Thyroid gland (tissue), 4 donors: Measurements from ENCODE around the gene TNFSF8. TPM values are rescaled to one million over a fixed set of nuclear protein-coding genes. Genes with fewer than 3 reads are reported as not detected.

Experiments
- DNase-seq, 2 donors: peaks; one replicate each; pipeline ENCODE4 v3.0.0-alpha.2; 2019
- H3K27ac ChIP-seq, 3 donors: fragments of 200-600 bp; sonication (generic); 1 replicate in 2 of 3; 2 replicates in 1 of 3; pipeline ENCODE4 v1.5.1; 2016 to 2019; ENCODE audit warnings: mild to moderate bottlenecking in 1 of 3, moderate library complexity in 1 of 3
- H3K27me3 ChIP-seq: fragments of 200-600 bp; sonication (generic); one replicate; pipeline ENCODE4 v1.5.1; 2019
- H3K36me3 ChIP-seq, 2 donors: fragments of 200-600 bp; sonication (generic); one replicate each; pipeline ENCODE4 v1.5.1; 2016 to 2019
- H3K4me1 ChIP-seq, 2 donors: fragments of 200-600 bp; sonication (generic); one replicate each; pipeline ENCODE4 v1.5.1; 2017 to 2019
- H3K4me3 ChIP-seq, 3 donors: fragments of 200-600 bp; sonication (generic); replicated peaks in 1 of 3; 1 replicate in 2 of 3; 2 replicates in 1 of 3; pipeline ENCODE4 v1.5.1; 2016; ENCODE audit warnings: mild to moderate bottlenecking in 1 of 3
- H3K9me3 ChIP-seq: fragments of 200-600 bp; sonication (generic); one replicate; pipeline ENCODE4 v1.5.1; 2017
- CTCF ChIP-seq, 6 experiments: fragments of 200-600 bp in 3 of 6; fragments of 450-650 bp in 3 of 6; sonication (generic) in 3 of 6; IDR thresholded peaks; one replicate each; pipeline ENCODE4 v1.5.1; 2016 to 2019; ENCODE audit warnings: antibody characterized with exemption in 6 of 6, mild to moderate bottlenecking in 2 of 6, inconsistent platforms in 1 of 6, moderate library complexity in 1 of 6
- POLR2A ChIP-seq, 2 donors: fragments of 450-650 bp; IDR thresholded peaks; one replicate each; pipeline ENCODE4 v1.6.1; 2017; ENCODE audit warnings: antibody characterized with exemption in 2 of 2, mild to moderate bottlenecking in 2 of 2, moderate library complexity in 1 of 2
- WGBS, 2 donors: methylation state at CpG; one replicate each; pipeline ENCODE4 v1.1.5; 2017; 5-methylcytosine and 5-hydroxymethylcytosine counted together
- intact Hi-C: fragments of 100-400 bp; cut with DNase I; formaldehyde crosslinking; loops from one replicate; pipeline ENCODE4 v1.15.1; 2023
- total RNA-seq, 4 donors: library from RNA; depleted of rRNA; stranded (reverse); fragments of >200 nt; gene quantifications; one replicate each; pipeline ENCODE4 v1.2.3, GENCODE V29; 2016

Gene TNFSF8
- 1 to 10 TPM; 1.3 to 4.2 (median 2.1) TPM for total RNA-seq

DNA sequence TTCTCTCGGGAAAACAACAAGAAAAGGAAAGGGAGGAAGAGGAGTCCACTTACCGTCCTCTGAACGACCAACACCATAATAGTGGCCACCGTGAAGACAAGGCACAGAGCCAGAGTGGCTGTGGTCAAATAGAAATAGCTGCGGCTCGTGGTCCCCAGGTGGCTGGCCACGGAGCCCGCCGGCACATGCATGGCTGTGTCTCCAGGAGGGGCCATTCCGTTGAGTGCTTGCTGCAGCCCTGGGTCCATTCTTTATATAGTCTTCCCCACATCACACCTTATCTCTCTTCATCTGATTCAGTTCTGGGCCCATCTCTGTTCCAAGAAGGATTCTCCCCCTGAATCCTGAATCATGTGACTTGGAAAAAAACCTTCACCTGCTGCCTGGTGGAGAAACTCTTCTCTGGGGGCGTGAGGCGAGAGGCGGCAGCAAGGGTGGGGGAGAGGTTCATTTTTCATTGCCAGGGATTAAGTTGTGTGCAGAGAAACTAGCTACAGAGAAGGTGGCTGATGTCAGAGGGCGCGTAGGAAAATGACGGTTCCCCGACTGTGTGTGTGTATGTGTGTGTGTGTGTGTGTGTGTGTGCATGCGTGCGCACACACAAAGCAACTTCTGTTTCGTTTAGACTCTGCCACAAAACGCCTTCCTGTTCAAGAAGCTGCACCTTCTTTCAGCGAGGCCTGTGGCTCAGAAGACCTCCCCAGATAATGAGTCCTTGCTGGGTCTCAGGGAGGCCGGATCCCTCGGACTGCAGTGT, at the start of gene TNFSF8:
TNFSF8 (minus strand) TSS at position 536 of the 757 bp plus-strand sequence; CDS start at position 248, 288 bp downstream.
- TF ChIP-seq CTCF (IDR thresholded peaks at IDR 0.05) (no peak), POLR2A (IDR thresholded peaks at IDR 0.05) (no peak)
- intact Hi-C loops = no loop called here
- H3K36me3 ChIP-seq = no peaks in the 10 kb centered on the region
- peaks cover 14% of the 10 kb centered on the region in 2 donors for H3K4me1 ChIP-seq
- H3K27ac ChIP-seq = no peak within 1 kb of the TSS
- no peak within 1 kb of the TSS for H3K4me3 ChIP-seq
- no peaks in the 10 kb centered on the region for H3K27me3 ChIP-seq
- 85 to 91% methylated on average over 24 of the region's 24 CpGs for WGBS, 2 donors
- H3K9me3 ChIP-seq = no peaks in the 10 kb centered on the region
- no peak for DNase-seq

DNA sequence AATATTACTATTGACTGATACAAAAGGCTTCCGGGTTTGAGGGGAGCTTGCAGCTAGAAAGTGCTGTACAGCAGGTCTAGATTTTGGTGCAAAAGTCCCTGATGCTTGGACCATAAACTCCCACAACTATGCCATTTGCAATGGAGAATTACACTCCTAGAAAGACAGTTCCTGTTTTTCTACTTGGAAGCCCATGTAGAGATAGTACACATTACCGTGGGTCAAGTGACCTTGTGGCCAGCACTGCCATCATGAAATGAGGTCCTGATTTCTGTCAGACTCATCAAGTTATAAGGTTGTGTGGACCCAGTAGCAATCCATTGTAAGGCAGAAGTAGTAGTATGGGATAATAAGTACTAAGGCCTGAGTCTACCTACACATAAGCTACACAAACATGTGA, 42.8 kb upstream of the TNFSF8 start:
- H3K27me3 ChIP-seq = no peaks in the 10 kb centered on the region
- no peaks in the 10 kb centered on the region for H3K4me1 ChIP-seq
- no peaks in the 10 kb centered on the region for H3K9me3 ChIP-seq
- intact Hi-C loops = no loop called here
- no peak for DNase-seq
- no peak overlapping the region for H3K27ac ChIP-seq
- H3K4me3 ChIP-seq = no peak overlapping the region
- no peaks in the 10 kb centered on the region for H3K36me3 ChIP-seq
- no peak for TF ChIP-seq CTCF (IDR thresholded peaks at IDR 0.05)
- TF ChIP-seq POLR2A (IDR thresholded peaks at IDR 0.05) = no peak
- 92 to 93% methylated on average over 2 of the region's 2 CpGs for WGBS, 2 donors

DNA sequence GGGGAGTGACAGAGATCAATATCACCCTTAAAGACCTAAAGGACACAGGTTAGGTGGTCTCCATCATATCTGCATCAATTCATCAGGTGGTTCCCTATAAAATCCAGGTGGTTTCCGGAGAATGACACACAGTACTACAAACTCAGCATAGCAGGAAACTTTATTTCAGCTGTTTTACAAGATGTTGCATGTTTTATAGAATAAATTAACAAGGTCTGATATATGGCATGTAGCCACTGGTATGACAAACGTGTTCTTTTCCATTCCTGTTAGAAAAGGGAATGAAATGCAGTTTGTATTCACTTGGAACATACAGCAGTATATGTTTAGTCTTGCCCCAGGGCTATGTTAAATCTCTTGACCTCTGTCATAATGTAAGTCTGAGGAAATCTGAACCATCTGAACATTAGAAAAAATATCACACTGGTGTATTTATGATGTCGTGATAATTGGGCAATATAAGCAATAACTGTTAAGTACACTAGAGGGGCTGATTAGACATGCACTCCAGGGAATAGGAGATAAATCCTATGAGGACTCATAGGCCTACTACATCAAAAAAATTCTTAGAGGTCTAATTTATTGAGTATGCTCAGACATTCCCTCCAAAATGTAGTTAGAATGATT, 42.2 kb upstream of the TNFSF8 start:
- Histone ChIP-seq H3K27ac (no peak overlapping the region), H3K9me3 (no peaks in the 10 kb centered on the region), H3K4me1 (no peaks in the 10 kb centered on the region), H3K27me3 (no peaks in the 10 kb centered on the region), H3K4me3 (no peak overlapping the region), H3K36me3 (no peaks in the 10 kb centered on the region)
- DNase-seq = no peak
- WGBS, 2 donors = 70 to 83% methylated on average over 3 of the region's 3 CpGs
- TF ChIP-seq POLR2A (IDR thresholded peaks at IDR 0.05) = no peak
- no peak for TF ChIP-seq CTCF (IDR thresholded peaks at IDR 0.05)
- intact Hi-C loops = no loop called here

DNA sequence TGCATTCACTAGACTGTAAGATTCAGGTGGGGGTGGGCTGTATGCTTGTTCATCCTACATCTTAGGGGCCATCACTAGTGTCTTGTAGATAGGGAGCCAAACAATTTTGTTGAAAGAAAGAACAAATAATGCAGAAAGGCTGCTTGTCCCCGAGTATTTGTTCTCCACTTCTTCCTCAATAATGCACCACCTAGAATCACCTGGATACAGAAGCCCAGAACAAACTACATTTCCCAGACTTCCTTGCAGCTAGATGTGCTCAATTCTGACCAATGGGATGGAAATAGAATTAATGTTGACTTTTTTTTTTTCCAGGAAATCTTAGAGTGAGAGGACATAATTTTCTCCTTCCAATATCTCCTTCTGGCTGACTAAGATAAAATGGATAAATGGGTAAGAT, 38.9 kb upstream of the TNFSF8 start:
- H3K4me1 ChIP-seq = no peaks in the 10 kb centered on the region
- no peak overlapping the region for H3K27ac ChIP-seq
- H3K36me3 ChIP-seq = no peaks in the 10 kb centered on the region
- no peak for TF ChIP-seq CTCF (IDR thresholded peaks at IDR 0.05)
- TF ChIP-seq POLR2A (IDR thresholded peaks at IDR 0.05) = no peak
- no peaks in the 10 kb centered on the region for H3K9me3 ChIP-seq
- intact Hi-C loops = no loop called here
- no peak overlapping the region for H3K4me3 ChIP-seq
- no peak for DNase-seq
- whole genome bisulfite sequencing, 2 donors = 75 to 86% methylated on average over 1 of the region's 1 CpG
- H3K27me3 ChIP-seq = no peaks in the 10 kb centered on the region

GRCh38 chr9:114968671-114969070, 38.3 kb upstream of the TNFSF8 start:
- no peak overlapping the region for H3K4me3 ChIP-seq
- no peak overlapping the region for H3K27ac ChIP-seq
- no peaks in the 10 kb centered on the region for H3K9me3 ChIP-seq
- H3K36me3 ChIP-seq = no peaks in the 10 kb centered on the region
- no peaks in the 10 kb centered on the region for H3K27me3 ChIP-seq
- TF ChIP-seq CTCF (IDR thresholded peaks at IDR 0.05) = no peak
- TF ChIP-seq POLR2A (IDR thresholded peaks at IDR 0.05) = no peak
- intact Hi-C loops = no loop called here
- no peak for DNase-seq
- WGBS, 2 donors = 11 to 17% methylated on average over 1 of the region's 1 CpG
- H3K4me1 ChIP-seq = no peaks in the 10 kb centered on the region
